HG03565 (cell line): ENCODE data around the gene CDKAL1.
A peak's percentile ranks its signal among the peaks of the same experiment; 100 is the strongest.
"Not testable (repeated sequence)": the region's sequence is repeated elsewhere in the genome, so short reads cannot be mapped to it uniquely, and the experiment has no call there.

Source experiments
- ATAC-seq: cut with Tn5 transposase; IDR thresholded peaks from one replicate; pipeline ENCODE4 v1.9.1; 2021; ENCODE audit warnings: mild to moderate bottlenecking, moderate library complexity; ENCODE audit not compliant: unreplicated experiment

CDKAL1 gene

DNA sequence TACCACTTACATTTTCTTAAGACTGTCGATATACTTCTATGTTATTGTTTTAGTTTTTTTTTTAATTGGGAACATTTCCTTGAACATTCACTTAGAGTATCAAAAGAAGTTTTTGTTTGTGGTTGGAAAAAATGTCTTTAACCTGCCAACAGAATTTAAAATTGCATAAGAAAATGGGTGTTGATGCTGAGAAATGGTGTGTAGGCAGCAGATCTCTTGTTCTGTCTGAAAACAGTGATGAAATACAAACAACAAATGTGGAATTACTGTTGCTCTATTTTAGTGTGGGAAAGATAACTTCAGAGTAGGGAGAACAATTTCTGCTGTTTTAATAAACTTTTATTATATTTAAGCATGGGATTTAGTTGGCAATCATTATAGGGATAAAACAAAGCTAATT is 293.5 kb downstream of the CDKAL1 start:
- no peak for ATAC-seq

DNA sequence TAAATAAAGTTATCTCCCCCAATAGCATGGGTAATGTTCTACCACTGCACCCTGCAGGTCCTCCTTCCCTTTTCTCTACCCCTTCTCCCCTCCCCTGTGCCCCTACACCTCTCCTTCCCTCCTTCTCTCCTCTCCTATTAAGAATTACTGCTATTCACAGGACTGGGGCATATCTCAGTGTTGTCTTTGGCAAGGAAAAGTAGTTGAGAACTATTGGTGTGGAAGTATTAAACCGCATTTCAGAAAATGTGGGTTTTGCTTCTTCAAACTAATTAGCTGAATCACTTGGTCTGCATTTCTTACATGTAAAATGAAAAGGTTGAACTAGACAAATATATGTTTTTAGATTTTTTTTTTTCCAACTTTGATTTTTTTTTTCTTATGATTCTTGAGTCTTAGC is 296.3 kb downstream of the CDKAL1 start:
- no peak for ATAC-seq

DNA sequence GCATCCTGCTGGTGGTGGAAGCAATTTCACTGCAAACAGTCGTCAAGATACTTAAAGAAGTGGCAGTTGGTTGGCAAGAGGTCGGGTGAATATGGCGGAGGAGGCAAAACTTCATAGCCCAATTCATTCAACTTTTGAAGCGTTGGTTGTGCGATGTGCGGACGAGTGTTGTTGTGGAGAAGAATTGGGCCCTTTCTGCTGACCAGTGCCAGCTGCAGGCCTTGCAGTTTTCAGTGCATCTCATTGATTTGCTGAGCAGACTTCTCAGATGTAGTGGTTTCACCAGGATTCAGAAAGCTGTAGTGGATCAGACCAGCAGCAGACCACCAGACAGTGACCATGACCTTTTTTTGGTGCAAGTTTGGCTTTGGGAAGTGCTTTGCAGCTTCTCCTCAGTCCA is 297.0 kb downstream of the CDKAL1 start:
- ATAC-seq: not testable (repeated sequence)

- no peak for ATAC-seq
Observed at GRCh38 chr6:20833881-20834515, 299.7 kb downstream of the CDKAL1 start.

- ATAC-seq: no peak
Observed at GRCh38 chr6:20835315-20836010, 301.2 kb downstream of the CDKAL1 start.

DNA sequence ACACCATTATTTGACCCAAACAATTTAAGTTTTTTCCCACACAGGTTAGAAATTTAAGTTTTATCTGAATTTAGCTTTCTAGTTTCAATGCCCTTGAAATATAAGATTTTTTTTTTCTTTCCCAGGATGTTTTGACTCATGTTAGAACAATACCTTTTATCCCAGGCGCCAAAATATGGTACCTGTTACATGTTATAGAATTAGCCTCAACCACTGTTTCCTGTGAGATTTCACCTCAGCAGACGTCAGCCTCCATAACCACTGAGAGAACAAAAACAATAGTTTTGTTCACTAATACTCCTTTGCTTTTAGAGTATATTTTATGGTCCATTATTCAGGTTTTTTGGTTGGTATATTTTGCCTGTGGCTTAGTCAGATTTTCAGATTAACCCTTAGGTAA is 302.9 kb downstream of the CDKAL1 start:
- ATAC-seq: no peak

DNA sequence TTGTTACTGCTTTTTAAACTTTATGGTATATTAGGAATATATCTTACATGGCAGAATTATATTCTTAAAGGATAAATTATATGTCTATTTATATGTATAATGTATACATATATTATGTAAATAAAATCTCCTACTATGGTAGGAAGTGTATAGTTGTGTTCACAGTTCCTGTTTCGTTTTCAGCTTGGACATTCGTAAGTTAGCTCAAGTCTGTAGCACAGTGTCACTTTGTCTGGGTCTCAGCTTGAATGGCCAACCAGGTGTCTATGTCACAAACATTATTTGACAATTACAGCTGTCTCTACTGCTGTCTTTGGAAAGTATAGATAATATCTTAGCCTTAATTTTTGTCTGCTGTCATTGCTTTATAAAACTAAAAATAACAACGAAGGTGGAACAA is 303.9 kb downstream of the CDKAL1 start:
- ATAC-seq: no peak

DNA sequence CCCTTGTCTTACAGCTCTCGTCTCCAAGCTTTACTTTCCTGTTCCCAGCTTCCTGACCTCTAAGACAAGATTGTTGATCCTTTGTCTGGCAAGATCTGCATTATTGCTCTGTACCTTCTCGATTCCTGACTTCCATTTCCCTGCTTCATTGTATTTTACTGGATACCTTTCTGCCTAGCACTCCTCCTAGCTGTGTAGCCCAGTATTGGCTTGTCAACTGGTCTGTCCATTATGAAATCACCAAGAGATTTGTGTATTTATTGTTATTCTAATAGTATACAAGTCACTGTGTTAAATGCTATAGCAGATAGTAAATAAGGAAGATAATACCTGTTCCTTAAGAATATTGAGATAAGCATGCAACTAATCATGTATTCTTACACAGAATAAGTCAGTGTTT is 305.4 kb downstream of the CDKAL1 start:
- no peak for ATAC-seq

- ATAC-seq: no peak
Observed at GRCh38 chr6:20840675-20841074, 306.4 kb downstream of the CDKAL1 start.

DNA sequence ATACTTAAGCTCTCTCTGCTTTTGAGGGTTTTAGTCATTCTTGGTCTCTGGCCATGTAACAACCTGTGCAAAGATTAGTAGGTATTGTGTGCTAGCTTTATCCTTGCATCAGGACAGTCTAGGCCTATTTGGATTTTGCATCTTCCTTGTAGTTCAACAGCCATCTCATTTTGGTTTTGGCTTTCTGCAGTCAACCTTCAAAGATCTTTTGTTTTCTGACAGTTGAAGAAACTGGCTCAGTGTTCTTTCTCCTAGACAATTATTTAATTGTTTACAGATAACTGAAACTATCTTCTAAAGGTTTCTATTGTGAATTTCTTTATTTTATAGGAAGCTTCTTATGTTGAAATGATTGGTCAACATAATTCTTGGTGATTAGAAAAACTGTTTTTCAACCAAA is 307.5 kb downstream of the CDKAL1 start:
- ATAC-seq: no peak

GRCh38 chr6:20845592-20845991 is 311.3 kb downstream of the CDKAL1 start:
- ATAC-seq: no peak

GRCh38 chr6:20846602-20847028 is 312.4 kb downstream of the CDKAL1 start:
- peak; percentile 90 for ATAC-seq

DNA sequence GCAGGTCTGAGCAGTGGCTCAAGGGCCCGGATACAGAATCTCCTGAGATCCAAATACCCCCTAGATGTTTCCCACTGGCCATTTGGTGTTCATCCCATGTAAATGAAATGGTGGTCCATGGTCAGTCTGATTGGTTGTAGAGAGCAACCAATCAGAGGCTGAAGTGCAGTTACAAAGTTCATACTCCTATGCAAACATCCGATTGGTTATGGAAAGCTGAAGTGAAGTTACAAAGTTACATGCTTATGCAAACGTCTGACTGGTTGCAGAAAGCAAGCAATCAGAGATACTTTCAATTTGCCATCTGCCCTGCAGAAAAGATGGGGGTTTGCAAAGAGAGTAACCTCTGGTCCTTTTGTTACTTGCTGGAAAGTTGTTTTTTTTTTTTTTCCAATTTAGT is 313.6 kb downstream of the CDKAL1 start:
- no peak for ATAC-seq

DNA sequence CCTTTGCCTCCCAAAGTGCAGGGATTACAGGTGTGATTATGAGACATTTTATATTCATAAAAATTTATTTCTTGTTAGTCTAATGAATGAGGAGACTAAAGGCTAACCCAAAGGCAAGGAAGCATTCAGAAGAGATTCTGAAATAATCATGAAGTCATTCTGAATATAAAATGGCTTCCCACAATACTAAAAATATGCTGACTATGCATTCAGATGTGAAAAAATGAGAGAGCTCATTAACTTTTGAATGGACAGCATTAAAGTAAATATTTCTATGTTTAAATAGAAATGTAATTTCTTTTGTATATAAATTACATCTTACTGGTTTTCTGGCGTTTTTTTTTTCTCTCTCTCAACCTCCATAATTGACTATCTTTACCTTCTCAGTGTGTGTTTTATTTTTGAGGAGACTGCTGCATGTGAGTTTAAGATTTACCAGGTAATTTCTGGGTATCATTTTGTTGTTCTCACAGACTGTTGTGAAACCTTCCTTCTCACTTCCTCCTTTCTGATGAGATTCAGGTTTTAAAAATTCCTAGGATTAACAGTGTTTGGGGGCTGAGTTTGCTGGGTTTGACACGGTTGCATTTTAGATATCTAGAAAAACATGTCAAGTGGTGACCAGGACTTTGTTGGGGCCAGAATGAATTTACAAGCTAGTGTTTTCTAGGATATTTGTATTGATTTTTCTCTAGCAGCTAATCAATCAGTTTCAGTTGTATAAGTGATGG is 316.6 kb downstream of the CDKAL1 start:
- no peak for ATAC-seq

GRCh38 chr6:20851795-20852194 is 317.5 kb downstream of the CDKAL1 start:
- no peak for ATAC-seq

- ATAC-seq: no peak
Observed at GRCh38 chr6:20853828-20854227, 319.6 kb downstream of the CDKAL1 start.

- no peak for ATAC-seq
Observed at GRCh38 chr6:20856681-20857288, 322.5 kb downstream of the CDKAL1 start.

GRCh38 chr6:20861481-20861880 is 327.2 kb downstream of the CDKAL1 start:
- no peak for ATAC-seq

- no peak for ATAC-seq
Observed at GRCh38 chr6:20866036-20866435, 331.8 kb downstream of the CDKAL1 start.

- no peak for ATAC-seq
Observed at GRCh38 chr6:20866935-20867703, 332.9 kb downstream of the CDKAL1 start.
